Neuron (in vitro differentiated cells): ENCODE measurements around the gene TARS3.

Experiments
- H2AFZ ChIP-seq: one replicate; pipeline ENCODE4 v1.6.1; 2013; ENCODE audit warnings: low read depth, mild to moderate bottlenecking, inconsistent platforms, low read length, moderate library complexity
- H3K27me3 ChIP-seq: one replicate; pipeline ENCODE4 v1.6.1; 2013; ENCODE audit warnings: low read length; ENCODE audit not compliant: insufficient read depth
- H3K36me3 ChIP-seq: one replicate; pipeline ENCODE4 v1.6.1; 2013; ENCODE audit warnings: low read length; ENCODE audit not compliant: insufficient read depth
- H3K4me1 ChIP-seq: one replicate; pipeline ENCODE4 v1.6.1; 2013; ENCODE audit warnings: low read length; ENCODE audit not compliant: insufficient read depth
- H3K4me3 ChIP-seq: 2 replicates; pipeline ENCODE4 v1.5.1; 2013; ENCODE audit warnings: mild to moderate bottlenecking, low read length, moderate library complexity
- H3K9me3 ChIP-seq: one replicate; pipeline ENCODE4 v1.6.1; 2013; ENCODE audit warnings: low read length

TARS3 gene

DNA sequence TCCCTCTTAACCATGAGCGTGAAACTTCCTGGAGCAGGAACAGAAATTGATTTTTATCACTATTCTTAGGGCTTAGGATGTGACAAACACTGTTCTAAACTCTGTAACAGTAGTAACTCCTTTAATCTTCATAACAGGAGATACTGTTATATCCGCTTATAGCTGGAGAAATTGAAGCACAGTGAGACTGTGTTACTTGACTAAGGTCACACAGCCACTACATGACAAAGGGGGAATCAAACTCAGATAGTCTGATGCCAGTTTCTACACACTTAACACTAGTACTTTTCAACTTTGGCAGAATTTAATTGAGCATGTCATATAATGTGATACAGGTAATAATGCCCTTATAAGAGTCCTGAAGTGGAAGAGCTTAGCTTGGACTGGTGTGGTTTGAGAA, 800 bp upstream of the TARS3 start:
- no peaks in the 10 kb centered on the region for H3K9me3 ChIP-seq
- peaks cover 11% of the 10 kb centered on the region for H3K36me3 ChIP-seq
- peaks cover 7% of the 10 kb centered on the region for H3K4me1 ChIP-seq
- H3K4me3 ChIP-seq = no peak overlapping the region
- H2AFZ ChIP-seq = no peak overlapping the region
- no peaks in the 10 kb centered on the region for H3K27me3 ChIP-seq

- peaks cover 16% of the 10 kb centered on the region for H3K36me3 ChIP-seq
Measured at GRCh38 chr15:101724675-101725005, 367 bp upstream of the TARS3 start.

DNA sequence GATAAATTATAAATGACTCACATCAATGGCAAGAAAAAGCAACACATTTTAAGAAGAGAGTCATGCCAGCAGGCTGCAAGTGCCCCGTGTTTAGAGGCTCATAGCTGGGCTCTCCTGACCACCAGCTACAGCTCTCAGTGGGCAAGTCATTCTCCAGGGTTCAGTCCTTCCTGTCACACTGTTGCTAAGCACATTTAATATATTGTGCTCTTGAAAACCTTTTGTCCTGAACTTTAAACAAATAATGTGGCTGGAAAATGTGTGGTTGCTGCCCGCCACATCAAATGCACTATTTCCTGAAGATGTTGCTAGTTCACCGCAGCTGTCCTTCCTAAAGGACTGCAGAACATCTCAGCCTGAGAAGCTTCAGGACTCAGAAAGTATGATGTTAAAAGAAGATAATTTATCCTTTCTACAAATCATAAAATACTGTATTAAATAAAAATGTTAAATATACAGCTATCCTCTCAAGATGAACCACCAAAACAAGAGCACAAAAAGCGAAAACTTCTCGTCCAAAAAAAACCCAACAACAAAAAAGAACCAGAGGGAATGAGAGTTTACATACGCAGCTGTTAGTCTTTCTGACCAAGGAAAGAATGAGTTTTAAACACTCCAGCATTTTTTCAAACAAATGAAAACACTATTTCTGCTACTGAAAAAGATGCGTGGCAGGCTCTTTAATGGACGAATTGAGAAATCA, 951 bp downstream of the TARS3 start:
- no peaks in the 10 kb centered on the region for H3K9me3 ChIP-seq
- no peak overlapping the region for H2AFZ ChIP-seq
- H3K36me3 ChIP-seq = peaks cover 24% of the 10 kb centered on the region
- peaks cover 7% of the 10 kb centered on the region for H3K4me1 ChIP-seq
- no peaks in the 10 kb centered on the region for H3K27me3 ChIP-seq
- H3K4me3 ChIP-seq = peak overlapping the region; percentile 81

More at GRCh38 chr15:101724675-101725005, 367 bp upstream of the TARS3 start:
- Histone ChIP-seq H3K4me1 (peaks cover 7% of the 10 kb centered on the region), H3K27me3 (no peaks in the 10 kb centered on the region), H3K4me3 (peak overlapping the region; percentile 36), H2AFZ (no peak overlapping the region), H3K9me3 (no peaks in the 10 kb centered on the region)

- H3K4me1 ChIP-seq = peaks cover 7% of the 10 kb centered on the region
- no peaks in the 10 kb centered on the region for H3K27me3 ChIP-seq
- no peak overlapping the region for H2AFZ ChIP-seq
- H3K4me3 ChIP-seq = no peak overlapping the region
- peaks cover 38% of the 10 kb centered on the region for H3K36me3 ChIP-seq
- no peaks in the 10 kb centered on the region for H3K9me3 ChIP-seq
Measured at GRCh38 chr15:101718896-101719295, 5.4 kb downstream of the TARS3 start.

DNA sequence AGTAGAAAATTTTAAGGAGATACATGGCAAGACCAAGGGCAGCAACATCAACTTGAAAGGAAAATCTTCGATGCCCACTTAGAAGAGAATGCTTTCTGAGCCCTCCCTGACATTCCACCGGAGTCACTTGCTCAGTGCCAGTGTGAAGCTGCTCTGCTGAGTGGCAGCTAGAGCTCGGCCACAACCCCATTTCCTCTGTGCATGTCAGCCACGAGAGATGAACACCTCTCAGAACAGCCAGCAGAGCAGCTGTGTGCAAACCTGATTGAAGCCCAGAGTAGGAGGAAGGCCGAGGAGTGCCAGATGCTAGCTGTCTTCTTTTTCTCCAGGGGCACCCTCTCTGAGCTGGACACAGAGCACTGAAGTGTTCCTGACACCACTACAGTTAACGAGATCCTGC, 12.2 kb downstream of the TARS3 start:
- Histone ChIP-seq H3K9me3 (no peaks in the 10 kb centered on the region), H3K36me3 (peaks cover 48% of the 10 kb centered on the region), H3K27me3 (no peaks in the 10 kb centered on the region), H2AFZ (no peak overlapping the region), H3K4me3 (no peak overlapping the region), H3K4me1 (no peaks in the 10 kb centered on the region)

DNA sequence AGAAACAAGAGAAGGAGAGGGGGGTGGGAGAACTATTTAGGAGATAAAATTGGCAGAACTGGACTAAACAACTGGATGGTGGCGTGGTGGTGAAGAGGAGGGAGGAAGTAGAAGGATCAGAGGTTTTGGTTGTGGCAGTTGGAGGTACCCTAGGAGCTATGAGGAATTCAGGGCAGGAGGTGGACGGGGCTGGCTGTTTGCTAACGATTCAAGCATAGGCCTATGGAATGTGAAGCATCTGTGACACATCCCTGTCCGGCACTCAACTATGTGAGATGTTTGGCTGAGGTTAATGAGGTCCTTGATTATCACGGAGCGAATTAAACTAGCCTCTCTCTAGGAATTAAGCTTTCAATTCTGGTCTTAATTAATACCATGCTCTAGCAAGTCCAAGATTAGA, 13.5 kb downstream of the TARS3 start:
- Histone ChIP-seq H3K4me1 (no peaks in the 10 kb centered on the region), H2AFZ (no peak overlapping the region), H3K4me3 (no peak overlapping the region), H3K27me3 (no peaks in the 10 kb centered on the region), H3K36me3 (peaks cover 49% of the 10 kb centered on the region), H3K9me3 (peaks cover under 1% of the 10 kb centered on the region)

- Histone ChIP-seq H3K4me3 (no peak overlapping the region), H3K4me1 (no peaks in the 10 kb centered on the region), H3K36me3 (peaks cover 52% of the 10 kb centered on the region), H2AFZ (no peak overlapping the region), H3K9me3 (peaks cover 2% of the 10 kb centered on the region), H3K27me3 (no peaks in the 10 kb centered on the region)
Measured at GRCh38 chr15:101709466-101709865, 14.8 kb downstream of the TARS3 start.

DNA sequence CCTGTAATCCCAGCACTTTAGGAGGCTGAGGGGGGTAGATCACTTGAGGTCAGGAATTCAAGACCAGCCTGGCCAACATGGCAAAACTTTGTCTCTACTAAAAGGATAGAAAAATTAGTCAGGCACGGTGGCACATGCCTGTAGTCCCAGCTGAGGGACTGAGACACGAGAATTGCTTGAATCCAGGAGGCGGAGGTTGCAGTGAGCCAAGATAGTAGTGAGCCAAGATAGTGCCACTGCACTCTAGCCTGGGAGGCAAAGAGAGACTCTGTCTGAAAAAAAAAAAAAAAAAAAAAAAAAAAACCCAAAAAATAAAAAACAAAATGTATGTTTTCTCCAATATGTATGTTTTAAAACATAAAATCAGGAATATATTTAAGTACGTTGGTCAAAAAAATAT, 16.3 kb downstream of the TARS3 start:
- Histone ChIP-seq H3K4me3 (no peak overlapping the region), H3K9me3 (peaks cover 2% of the 10 kb centered on the region), H3K36me3 (peaks cover 53% of the 10 kb centered on the region)

GRCh38 chr15:101702077-101702476, 22.2 kb downstream of the TARS3 start:
- no peak overlapping the region for H3K4me3 ChIP-seq
- peaks cover 57% of the 10 kb centered on the region for H3K36me3 ChIP-seq
- peaks cover 2% of the 10 kb centered on the region for H3K9me3 ChIP-seq
- H3K27me3 ChIP-seq = no peaks in the 10 kb centered on the region
- no peaks in the 10 kb centered on the region for H3K4me1 ChIP-seq
- H2AFZ ChIP-seq = no peak overlapping the region

More for the DNA sequence above, 16.3 kb downstream of the TARS3 start:
- Histone ChIP-seq H3K27me3 (no peaks in the 10 kb centered on the region), H2AFZ (no peak overlapping the region), H3K4me1 (no peaks in the 10 kb centered on the region)

DNA sequence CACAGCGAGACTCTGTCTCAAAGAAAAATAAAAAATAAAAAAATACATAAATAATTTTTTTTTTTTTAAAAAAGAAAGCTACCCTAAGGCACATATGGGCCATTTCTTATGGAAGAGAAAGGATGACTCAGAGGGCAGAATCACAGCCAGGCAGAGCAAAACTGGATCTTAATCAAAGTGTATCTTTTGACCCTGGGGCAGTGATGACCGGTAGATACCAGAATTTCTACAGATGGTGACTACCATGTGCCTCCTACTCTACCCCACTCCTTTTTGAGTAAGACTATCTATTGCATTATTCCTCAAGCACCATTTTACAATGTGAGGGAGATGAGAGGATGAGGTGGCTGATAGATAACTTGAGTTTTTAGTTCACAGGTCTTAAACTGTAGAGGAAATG, 26.0 kb downstream of the TARS3 start:
- H2AFZ ChIP-seq = no peak overlapping the region
- no peaks in the 10 kb centered on the region for H3K27me3 ChIP-seq
- no peak overlapping the region for H3K4me3 ChIP-seq
- H3K4me1 ChIP-seq = no peaks in the 10 kb centered on the region
- peaks cover 67% of the 10 kb centered on the region for H3K36me3 ChIP-seq
- H3K9me3 ChIP-seq = no peaks in the 10 kb centered on the region

- Histone ChIP-seq H3K9me3 (no peaks in the 10 kb centered on the region), H3K36me3 (peaks cover 71% of the 10 kb centered on the region), H2AFZ (no peak overlapping the region), H3K4me1 (no peaks in the 10 kb centered on the region), H3K4me3 (no peak overlapping the region), H3K27me3 (no peaks in the 10 kb centered on the region)
Measured at GRCh38 chr15:101697488-101697887, 26.8 kb downstream of the TARS3 start.

DNA sequence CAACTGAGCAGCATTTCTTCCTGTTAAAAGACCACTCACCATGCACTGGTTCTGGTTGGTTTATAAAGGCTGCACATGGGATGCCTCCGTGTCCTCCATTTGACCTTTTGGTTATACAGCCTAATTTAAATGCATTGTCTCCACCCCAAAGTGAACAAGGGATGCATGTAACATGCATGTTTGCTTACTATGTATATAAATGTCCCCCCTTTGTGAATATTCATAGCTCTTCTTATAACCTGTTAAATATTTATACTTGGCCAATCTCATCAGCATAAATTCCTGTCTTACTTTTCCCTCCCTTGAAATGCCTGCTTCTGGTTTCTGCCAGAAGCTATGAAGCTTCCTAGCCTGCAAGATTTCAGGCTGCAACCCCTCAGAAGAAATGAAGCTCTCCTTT, 27.4 kb downstream of the TARS3 start:
- Histone ChIP-seq H3K36me3 (peaks cover 69% of the 10 kb centered on the region), H3K9me3 (no peaks in the 10 kb centered on the region), H3K4me1 (no peaks in the 10 kb centered on the region), H3K27me3 (no peaks in the 10 kb centered on the region), H2AFZ (no peak overlapping the region), H3K4me3 (no peak overlapping the region)

DNA sequence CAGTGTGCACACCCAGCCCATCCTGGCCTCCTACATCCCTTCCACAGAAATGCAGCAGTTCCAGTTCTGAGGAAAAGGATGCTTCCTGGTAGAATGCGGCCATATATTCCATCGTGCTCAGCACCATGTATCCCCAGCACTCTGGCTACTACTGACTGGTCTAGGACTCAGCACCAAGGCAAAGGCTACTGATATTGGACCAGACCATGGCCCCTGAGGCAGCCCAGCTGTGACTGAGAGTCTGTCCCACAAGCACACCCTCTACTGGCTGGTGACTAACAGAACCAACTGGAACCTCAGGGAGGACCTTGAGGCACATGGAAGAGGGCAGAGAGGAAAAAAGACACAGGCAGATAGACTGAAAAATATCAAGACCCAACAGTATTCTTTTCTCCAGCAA, 30.0 kb downstream of the TARS3 start:
- Histone ChIP-seq H3K9me3 (no peaks in the 10 kb centered on the region), H3K4me1 (no peaks in the 10 kb centered on the region), H3K27me3 (no peaks in the 10 kb centered on the region), H3K4me3 (no peak overlapping the region), H2AFZ (no peak overlapping the region), H3K36me3 (peaks cover 49% of the 10 kb centered on the region)
